Activated CD8-positive, alpha-beta T cell treated with anti-CD3 and anti-CD28 coated beads for 36 hours (primary cell): Measurements from ENCODE around the gene ENC1. TPM values are rescaled to one million over a fixed set of nuclear protein-coding genes. Genes with fewer than 3 reads are reported as not detected.
A peak's percentile ranks its signal among the peaks of the same experiment; 100 is the strongest.

Experiments
- ATAC-seq: fragments of 200-7000 bp; cut with Tn5 transposase; one replicate; pipeline ENCODE4 v1.10.0; 2021; ENCODE audit warnings: mild to moderate bottlenecking, moderate library complexity
- CTCF ChIA-PET: fragments of 350-600 bp; sonication (Branson Sonifier 250); formaldehyde crosslinking; loops from one replicate; lab custom pipeline; 2021; ENCODE audit warnings: antibody characterized with exemption; lab: Charles Lee
- POLR2A ChIA-PET: fragments of 350-600 bp; sonication (Branson Sonifier 250); formaldehyde crosslinking; loops from one replicate; lab custom pipeline; 2021; ENCODE audit warnings: antibody characterized with exemption; lab: Charles Lee
- DNase-seq: peaks from one replicate; pipeline ENCODE4 v3.0.0-alpha.2; 2020
- H3K27ac Mint-ChIP-seq: one replicate; pipeline ENCODE4 v1.8.0; 2021; ENCODE audit warnings: mild to moderate bottlenecking, mixed read lengths
- H3K27me3 Mint-ChIP-seq: one replicate; pipeline ENCODE4 v1.8.0; 2021; ENCODE audit warnings: mixed read lengths
- H3K36me3 Mint-ChIP-seq: one replicate; pipeline ENCODE4 v1.8.0; 2021; ENCODE audit warnings: low read depth, mixed read lengths
- H3K4me1 Mint-ChIP-seq: one replicate; pipeline ENCODE4 v1.8.0; 2021; ENCODE audit warnings: low read depth, mixed read lengths
- H3K4me3 Mint-ChIP-seq: one replicate; pipeline ENCODE4 v1.8.0; 2021; ENCODE audit warnings: mild to moderate bottlenecking, moderate library complexity, mixed read lengths
- H3K9me3 Mint-ChIP-seq: one replicate; pipeline ENCODE4 v1.8.0; 2021; ENCODE audit warnings: mixed read lengths
- CTCF ChIP-seq: fragments of 200-600 bp; IDR thresholded peaks from one replicate; pipeline ENCODE4 v1.8.0; 2022; ENCODE audit warnings: antibody characterized with exemption, mild to moderate bottlenecking
- intact Hi-C: fragments of 100-400 bp; cut with micrococcal nuclease; formaldehyde crosslinking; loops from one replicate; pipeline ENCODE4 v1.10.0; 2022
- total RNA-seq, 2 experiments: library from RNA; stranded (reverse); gene quantifications; one replicate each; pipeline ENCODE4 v1.2.3, GENCODE V29; 2021

ENC1 gene
- under 1 TPM; 0.16 to 0.60 TPM for total RNA-seq

GRCh38 chr5:74640450-74640953 is at the start of gene ENC1:
TSS of gene ENC1 (minus strand) at chr5:74640728. CDS start at chr5:74636485, 4,243 bp downstream.
- ChIA-PET CTCF (interaction anchor here (0.7 to 2.5 kb wide), 10 partner anchors 10 to 739 kb away, joined by 3 to 7 read pairs (median 4); no protein-coding TSS in a partner anchor), POLR2A (no interaction called here)
- no peak within 1 kb of the TSS for H3K27ac Mint-ChIP-seq
- peak; percentile 51 for TF ChIP-seq CTCF
- no peaks in the 10 kb centered on the region for H3K9me3 Mint-ChIP-seq
- ATAC-seq (peak; percentile 86), DNase-seq (peak; percentile 78)
- H3K27me3 Mint-ChIP-seq: peaks cover 39% of the 10 kb centered on the region
- intact Hi-C loops: no loop called here
- H3K4me3 Mint-ChIP-seq: peak within 1 kb of the TSS; percentile 74
- peaks cover 30% of the 10 kb centered on the region for H3K4me1 Mint-ChIP-seq
- no peaks in the 10 kb centered on the region for H3K36me3 Mint-ChIP-seq

GRCh38 chr5:74686962-74687751 is 46.6 kb upstream of the ENC1 start:
- ChIA-PET CTCF (interaction anchor here (0.6 to 2.6 kb wide), 3 partner anchors 80 to 1484 kb away, joined by 3 to 7 read pairs (median 3); partner anchors contain the start of genes GFM2 and NSA2), POLR2A (no interaction called here)
- DNase-seq (no peak), ATAC-seq (no peak)
- H3K4me3 Mint-ChIP-seq: peak overlapping the region; percentile 74
- TF ChIP-seq CTCF: no peak
- no peaks in the 10 kb centered on the region for H3K9me3 Mint-ChIP-seq
- no peaks in the 10 kb centered on the region for H3K27me3 Mint-ChIP-seq
- H3K36me3 Mint-ChIP-seq: peaks cover 9% of the 10 kb centered on the region
- intact Hi-C loops: no loop called here
- peaks cover 26% of the 10 kb centered on the region for H3K4me1 Mint-ChIP-seq
- H3K27ac Mint-ChIP-seq: no peak overlapping the region

- CTCF ChIA-PET: interaction anchor here (1.2 to 2.6 kb wide), 2 partner anchors 81 to 233 kb away, joined by 3 to 7 read pairs; partner anchors contain the start of genes GFM2 and NSA2
- peaks cover 24% of the 10 kb centered on the region for H3K4me1 Mint-ChIP-seq
- H3K27me3 Mint-ChIP-seq: no peaks in the 10 kb centered on the region
- H3K36me3 Mint-ChIP-seq: peaks cover 7% of the 10 kb centered on the region
- no peaks in the 10 kb centered on the region for H3K9me3 Mint-ChIP-seq
- POLR2A ChIA-PET: interaction anchor here (0.6 to 1.0 kb wide), 2 partner anchors 9 to 80 kb away, joined by 3 read pairs; no protein-coding TSS in a partner anchor
- ATAC-seq (peak; percentile 31), DNase-seq (peak; percentile 30)
- H3K4me3 Mint-ChIP-seq: peak overlapping the region; percentile 74
- peak overlapping the region; percentile 74 for H3K27ac Mint-ChIP-seq
- intact Hi-C loops: no loop called here
- TF ChIP-seq CTCF: no peak
Measured at GRCh38 chr5:74685979-74686631, 45.6 kb upstream of the ENC1 start.

- Mint-ChIP-seq H3K27me3 (no peaks in the 10 kb centered on the region), H3K27ac (peak within 1 kb of the TSS; percentile 74), H3K4me3 (peak within 1 kb of the TSS; percentile 74), H3K4me1 (peaks cover 24% of the 10 kb centered on the region), H3K9me3 (no peaks in the 10 kb centered on the region), H3K36me3 (peaks cover 5% of the 10 kb centered on the region)
- ATAC-seq (peak; percentile 96), DNase-seq (peak; percentile 92)
- POLR2A ChIA-PET: interaction anchor here (0.6 to 1.0 kb wide), 2 partner anchors 8 to 81 kb away, joined by 3 read pairs; no protein-coding TSS in a partner anchor
- CTCF ChIA-PET: interaction anchor here (1.2 to 2.6 kb wide), 2 partner anchors 82 to 234 kb away, joined by 3 to 7 read pairs; partner anchors contain the start of genes GFM2 and NSA2
- intact Hi-C loops: no loop called here
- no peak for TF ChIP-seq CTCF
Measured at GRCh38 chr5:74684900-74685851, 44.6 kb upstream of the ENC1 start, which contains the start of gene HEXB. TSS of gene HEXB (plus strand) at chr5:74685233. CDS start at chr5:74685261, 28 bp downstream.
